Trophoblast cell (in vitro differentiated cells and primary cell): ENCODE measurements around the gene UBXN2A.
A peak's percentile ranks its signal among the peaks of the same experiment; 100 is the strongest.

Experiments used
- DNase-seq, 2 donors: peaks; one replicate each; pipeline ENCODE4 v3.0.0-alpha.2; 2016
- H2AFZ ChIP-seq: 2 replicates; pipeline ENCODE4 v1.6.1; 2013; ENCODE audit warnings: low read length, moderate library complexity, mild to moderate bottlenecking; ENCODE audit not compliant: insufficient read depth, poor library complexity
- H2AK5ac ChIP-seq: 2 replicates; pipeline ENCODE4 v1.6.1; 2013; ENCODE audit warnings: mild to moderate bottlenecking, low read length
- H2BK120ac ChIP-seq: 2 replicates; pipeline ENCODE4 v1.6.1; 2013; ENCODE audit warnings: low read length, mild to moderate bottlenecking, moderate library complexity; ENCODE audit not compliant: insufficient read depth, poor library complexity
- H2BK12ac ChIP-seq: 2 replicates; pipeline ENCODE4 v1.6.1; 2013; ENCODE audit warnings: mild to moderate bottlenecking, low read length, moderate library complexity
- H2BK5ac ChIP-seq: 2 replicates; pipeline ENCODE4 v1.6.1; 2013; ENCODE audit warnings: low read length, low read depth, moderate library complexity, mild to moderate bottlenecking; ENCODE audit not compliant: poor library complexity
- H3K14ac ChIP-seq: 2 replicates; pipeline ENCODE4 v1.6.1; 2013; ENCODE audit warnings: mild to moderate bottlenecking, low read length
- H3K18ac ChIP-seq: 2 replicates; pipeline ENCODE4 v1.6.1; 2013; ENCODE audit warnings: mild to moderate bottlenecking, low read length
- H3K23ac ChIP-seq: 2 replicates; pipeline ENCODE4 v1.6.1; 2013; ENCODE audit warnings: low read length
- H3K27ac ChIP-seq: 2 replicates; pipeline ENCODE4 v1.5.1; 2013; ENCODE audit warnings: low read depth, mild to moderate bottlenecking, inconsistent platforms, low read length, moderate library complexity
- H3K27me3 ChIP-seq: 2 replicates; pipeline ENCODE4 v1.6.1; 2013; ENCODE audit warnings: inconsistent platforms, mild to moderate bottlenecking, low read length, moderate library complexity; ENCODE audit not compliant: insufficient read depth
- H3K36me3 ChIP-seq, 2 experiments: 1 replicate in 1 of 2; 2 replicates in 1 of 2; pipeline ENCODE4 v1.6.1; 2013; ENCODE audit warnings: low read length in 2 of 2, mild to moderate bottlenecking in 2 of 2, moderate library complexity in 1 of 2; ENCODE audit not compliant: insufficient read depth in 2 of 2, control insufficient read depth in 1 of 2
- H3K4ac ChIP-seq: 2 replicates; pipeline ENCODE4 v1.6.1; 2013; ENCODE audit warnings: low read depth, mild to moderate bottlenecking, low read length, moderate library complexity
- H3K4me1 ChIP-seq, 2 experiments: 1 replicate in 1 of 2; 2 replicates in 1 of 2; pipeline ENCODE4 v1.6.1; 2013; ENCODE audit warnings: low read length in 2 of 2, mild to moderate bottlenecking in 2 of 2, moderate library complexity in 1 of 2; ENCODE audit not compliant: insufficient read depth in 2 of 2, control insufficient read depth in 1 of 2
- H3K4me2 ChIP-seq: 2 replicates; pipeline ENCODE4 v1.6.1; 2013; ENCODE audit warnings: inconsistent platforms, mild to moderate bottlenecking, low read length, moderate library complexity
- H3K4me3 ChIP-seq: 2 replicates; pipeline ENCODE4 v1.5.1; 2013; ENCODE audit warnings: mild to moderate bottlenecking, low read depth, low read length, inconsistent platforms
- H3K79me1 ChIP-seq: one replicate; pipeline ENCODE4 v1.6.1; 2013; ENCODE audit warnings: low read length
- H3K79me2 ChIP-seq: 2 replicates; pipeline ENCODE4 v1.6.1; 2013; ENCODE audit warnings: low read length, mild to moderate bottlenecking; ENCODE audit not compliant: control insufficient read depth, insufficient read depth, poor library complexity
- H3K9ac ChIP-seq: 2 replicates; pipeline ENCODE4 v1.6.1; 2013; ENCODE audit warnings: mild to moderate bottlenecking, low read length
- H3K9me3 ChIP-seq: 2 replicates; pipeline ENCODE4 v1.6.1; 2013; ENCODE audit warnings: low read depth, mild to moderate bottlenecking, control low read depth, inconsistent platforms, low read length; ENCODE audit not compliant: insufficient read depth
- H4K12ac ChIP-seq: 2 replicates; pipeline ENCODE4 v1.6.1; 2013; ENCODE audit warnings: low read depth, mild to moderate bottlenecking, low read length, moderate library complexity
- H4K8ac ChIP-seq: 2 replicates; pipeline ENCODE4 v1.6.1; 2013; ENCODE audit warnings: low read depth, mild to moderate bottlenecking, low read length, moderate library complexity
- H4K91ac ChIP-seq: one replicate; pipeline ENCODE4 v1.6.1; 2013; ENCODE audit warnings: low read depth, mild to moderate bottlenecking, low read length, moderate library complexity
- WGBS: extraction: QIAGEN DNeasy Blood & Tissue Kit; methylation state at CpG from one replicate; pipeline ENCODE4 v1.1.7; 2013; ENCODE audit warnings: missing lambda C conversion rate; ENCODE audit not compliant: insufficient read length, insufficient coverage; ENCODE audit errors: extremely low coverage; 5-methylcytosine and 5-hydroxymethylcytosine counted together

UBXN2A gene

GRCh38 chr2:23926750-23927571 is 13.3 kb upstream of the UBXN2A start, which contains the start of gene ATAD2B:
ATAD2B (minus strand) TSS chr2:23927123; CDS start chr2:23926770, 353 bp downstream.
- Histone ChIP-seq H3K79me1 (peaks cover 12% of the 10 kb centered on the region), H3K4me2 (peak within 1 kb of the TSS; percentile 94), H3K4ac (peak within 1 kb of the TSS; percentile 96), H2BK12ac (peak within 1 kb of the TSS; percentile 85), H2BK5ac (peak within 1 kb of the TSS; percentile 98), H2AK5ac (peak within 1 kb of the TSS; percentile 80), H3K36me3 (peaks cover 0 to 3% of the 10 kb centered on the region in 2 experiments), H3K9me3 (no peaks in the 10 kb centered on the region), H3K27ac (peak within 1 kb of the TSS; percentile 97), H3K18ac (peak within 1 kb of the TSS; percentile 100), H4K12ac (peak within 1 kb of the TSS; percentile 100), H4K91ac (peak within 1 kb of the TSS; percentile 96), H3K9ac (peak within 1 kb of the TSS; percentile 100), H2BK120ac (peak within 1 kb of the TSS; percentile 92), H3K27me3 (no peaks in the 10 kb centered on the region), H3K4me3 (peak within 1 kb of the TSS; percentile 99), H2AFZ (peak within 1 kb of the TSS; percentile 99), H3K79me2 (peaks cover 12% of the 10 kb centered on the region), H3K14ac (peak within 1 kb of the TSS; percentile 100), H3K4me1 (peaks cover 0 to 1% of the 10 kb centered on the region in 2 experiments), H3K23ac (no peak within 1 kb of the TSS), H4K8ac (peak within 1 kb of the TSS; percentile 99)
- no CpG with 5 or more reads among the region's 88 CpGs for WGBS
- peak; percentile 97 to 98 for DNase-seq

DNA sequence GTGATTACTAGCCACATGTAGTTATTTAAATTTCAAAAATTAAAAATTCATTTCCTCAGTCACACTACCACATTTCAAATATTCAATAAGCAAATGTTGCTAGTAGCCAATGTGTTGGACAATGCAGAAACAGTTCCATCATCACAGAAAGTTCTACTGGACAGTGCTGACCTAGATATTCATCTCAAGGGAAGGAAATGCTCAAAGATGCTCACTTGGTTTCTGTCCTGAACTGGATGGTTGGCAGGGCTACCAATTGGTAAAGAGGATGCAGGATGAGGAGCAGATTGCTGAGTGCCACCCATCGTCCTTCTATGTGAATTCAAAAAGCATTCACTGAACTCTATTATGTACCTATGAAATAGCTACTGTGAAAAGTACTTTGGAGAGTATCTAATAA is 6.0 kb upstream of the UBXN2A start:
- H4K91ac ChIP-seq: no peak overlapping the region
- no peak overlapping the region for H3K27ac ChIP-seq
- no peak overlapping the region for H2BK120ac ChIP-seq
- peaks cover 0 to 3% of the 10 kb centered on the region in 2 experiments for H3K36me3 ChIP-seq
- no CpG with 5 or more reads among the region's 1 CpG for WGBS
- no peaks in the 10 kb centered on the region for H3K9me3 ChIP-seq
- H2AFZ ChIP-seq: no peak overlapping the region
- H3K9ac ChIP-seq: no peak overlapping the region
- H2AK5ac ChIP-seq: no peak overlapping the region
- H3K79me2 ChIP-seq: no peaks in the 10 kb centered on the region
- no peak overlapping the region for H2BK5ac ChIP-seq
- no peak overlapping the region for H2BK12ac ChIP-seq
- H3K18ac ChIP-seq: no peak overlapping the region
- H3K79me1 ChIP-seq: no peaks in the 10 kb centered on the region
- H4K12ac ChIP-seq: no peak overlapping the region
- no peak overlapping the region for H4K8ac ChIP-seq
- H3K4me3 ChIP-seq: no peak overlapping the region
- H3K4me1 ChIP-seq: peaks cover 0 to 2% of the 10 kb centered on the region in 2 experiments
- no peak overlapping the region for H3K4ac ChIP-seq
- no peak overlapping the region for H3K4me2 ChIP-seq
- no peak for DNase-seq
- H3K14ac ChIP-seq: no peak overlapping the region
- H3K27me3 ChIP-seq: no peaks in the 10 kb centered on the region
- H3K23ac ChIP-seq: no peak overlapping the region

DNA sequence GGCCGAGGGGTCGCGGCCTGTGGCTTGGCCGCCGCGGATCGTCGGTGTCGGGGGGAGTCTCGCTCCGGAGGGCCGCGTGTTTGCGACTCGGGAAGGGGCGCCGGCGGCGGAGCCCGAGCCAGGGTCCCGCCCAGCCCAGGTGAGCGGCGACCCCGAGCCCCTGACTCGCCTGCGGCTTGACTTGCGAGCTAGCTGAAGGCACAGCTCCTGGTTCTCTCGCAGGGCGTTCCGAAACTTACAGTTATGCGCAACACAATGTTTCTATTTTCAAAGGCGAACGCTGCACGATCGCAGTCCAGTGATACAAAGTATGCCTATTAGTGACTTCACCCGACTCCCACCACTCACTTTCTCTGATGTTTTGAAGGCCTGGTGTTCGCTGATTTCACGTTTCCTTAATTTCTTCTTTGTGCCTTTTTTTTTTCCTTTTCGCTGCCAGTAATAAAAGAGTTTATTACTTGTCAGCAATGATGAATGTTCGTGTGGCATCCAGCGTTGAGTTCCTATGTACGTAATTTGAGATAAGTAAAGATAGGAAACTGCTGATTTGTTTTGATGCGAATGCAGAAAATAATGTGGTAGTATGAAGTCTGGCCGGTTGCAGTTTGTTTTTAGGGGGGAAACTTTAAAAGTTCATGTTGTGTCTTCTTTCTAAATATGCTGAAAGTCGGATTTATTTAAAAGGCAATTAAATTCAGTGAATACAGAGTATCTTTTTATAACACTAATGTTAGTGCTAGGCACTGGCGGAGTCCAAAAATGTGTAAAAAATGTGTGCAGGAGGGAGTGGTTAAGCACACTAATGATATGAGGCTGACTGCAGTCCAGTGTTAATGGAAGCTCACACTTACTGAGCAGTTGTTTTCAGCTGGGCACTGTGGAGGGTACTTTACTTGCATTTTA is 706 bp downstream of the UBXN2A start:
- peaks cover 4 to 11% of the 10 kb centered on the region in 2 experiments for H3K4me1 ChIP-seq
- peak overlapping the region; percentile 89 for H4K12ac ChIP-seq
- H2AFZ ChIP-seq: peak overlapping the region; percentile 93
- peaks cover 2 to 7% of the 10 kb centered on the region in 2 experiments for H3K36me3 ChIP-seq
- H3K79me2 ChIP-seq: peaks cover 8% of the 10 kb centered on the region
- H2AK5ac ChIP-seq: no peak overlapping the region
- no peaks in the 10 kb centered on the region for H3K9me3 ChIP-seq
- no peaks in the 10 kb centered on the region for H3K27me3 ChIP-seq
- H2BK12ac ChIP-seq: no peak overlapping the region
- H3K4me2 ChIP-seq: peak overlapping the region; percentile 71
- peak; percentile 33 to 69 for DNase-seq
- H4K8ac ChIP-seq: peak overlapping the region; percentile 84
- peak overlapping the region; percentile 83 for H3K18ac ChIP-seq
- peak overlapping the region; percentile 74 for H2BK120ac ChIP-seq
- H3K23ac ChIP-seq: no peak overlapping the region
- no CpG with 5 or more reads among the region's 46 CpGs for WGBS
- peaks cover 8% of the 10 kb centered on the region for H3K79me1 ChIP-seq
- H2BK5ac ChIP-seq: peak overlapping the region; percentile 80
- H3K4ac ChIP-seq: peak overlapping the region; percentile 23
- H4K91ac ChIP-seq: peak overlapping the region; percentile 91
- peak overlapping the region; percentile 94 for H3K9ac ChIP-seq
- peak overlapping the region; percentile 97 for H3K27ac ChIP-seq
- H3K4me3 ChIP-seq: peak overlapping the region; percentile 87
- peak overlapping the region; percentile 84 for H3K14ac ChIP-seq

DNA sequence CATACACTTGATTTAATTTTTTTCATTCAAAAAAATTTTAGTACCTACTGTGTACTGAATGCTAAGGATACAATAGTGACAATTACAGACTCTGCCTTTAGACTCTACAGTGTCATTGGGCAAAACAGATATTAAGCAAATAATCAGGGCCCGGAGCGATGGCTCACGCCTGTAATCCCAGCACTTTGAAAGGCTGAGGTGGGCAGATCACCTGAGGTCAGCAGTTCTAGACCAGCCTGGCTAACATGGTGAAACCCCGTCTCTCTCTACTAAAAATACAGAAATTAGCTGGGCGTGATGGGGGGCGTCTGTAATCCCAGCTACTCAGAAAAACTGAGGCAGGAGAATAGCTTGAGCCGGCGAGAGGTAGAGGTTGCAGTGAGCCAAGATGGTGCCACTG is 1.4 kb downstream of the UBXN2A start:
- Histone ChIP-seq H4K91ac (no peak overlapping the region), H3K9me3 (no peaks in the 10 kb centered on the region), H3K36me3 (peaks cover 2 to 7% of the 10 kb centered on the region in 2 experiments), H2BK120ac (no peak overlapping the region), H2AK5ac (no peak overlapping the region), H2AFZ (no peak overlapping the region), H4K12ac (no peak overlapping the region), H3K27me3 (no peaks in the 10 kb centered on the region), H3K23ac (no peak overlapping the region), H3K14ac (no peak overlapping the region), H4K8ac (no peak overlapping the region), H2BK12ac (no peak overlapping the region), H3K27ac (no peak overlapping the region), H3K9ac (no peak overlapping the region), H3K4me1 (peaks cover 4 to 11% of the 10 kb centered on the region in 2 experiments), H3K79me1 (peaks cover 8% of the 10 kb centered on the region), H3K4me2 (peak overlapping the region; percentile 71), H3K18ac (no peak overlapping the region), H3K4ac (no peak overlapping the region), H3K4me3 (no peak overlapping the region), H3K79me2 (peaks cover 8% of the 10 kb centered on the region), H2BK5ac (no peak overlapping the region)
- WGBS: no CpG with 5 or more reads among the region's 8 CpGs
- DNase-seq: no peak
